IMR-90 (cell line): ENCODE results near the gene MED23. TPM values are rescaled to one million over a fixed set of nuclear protein-coding genes. Genes with fewer than 3 reads are reported as not detected.
A peak's percentile ranks its signal among the peaks of the same experiment; 100 is the strongest.

Experiments
- ATAC-seq: fragments of 200-7000 bp; cut with Tn5 transposase; 2 replicates; pipeline ENCODE4 v1.9.1; 2020; ENCODE audit warnings: low read depth, mild to moderate bottlenecking, moderate library complexity
- Bru-seq: library from RNA; stranded (reverse); fragments of 400-500 nt; gene quantifications from one replicate; lab custom pipeline; 2021; lab: Mats Ljungman, UMichigan
- BruChase-seq, 2 experiments: library from RNA; stranded (reverse); fragments of 400-500 nt; gene quantifications; one replicate each; lab custom pipeline; 2021; lab: Mats Ljungman, UMichigan
- BruUV-seq: library from RNA; stranded (reverse); fragments of 400-500 nt; replicated peaks from 2 replicates; lab custom pipeline; 2021; lab: Mats Ljungman, UMichigan
- CTCF ChIA-PET: fragments of 300-600 bp; formaldehyde crosslinking; extraction: SDS; loops from one replicate; lab custom pipeline; 2021; ENCODE audit warnings: antibody characterized with exemption; lab: Yijun Ruan, JAX
- POLR2A ChIA-PET: fragments of 300-600 bp; sonication (Branson Sonifier 250); formaldehyde crosslinking; loops from one replicate; lab custom pipeline; 2022; ENCODE audit warnings: antibody characterized with exemption; ENCODE audit not compliant: unreplicated experiment; lab: Charles Lee
- DNase-seq: peaks from one replicate; pipeline ENCODE4 v3.0.0; 2013
- H2AFZ ChIP-seq: replicated peaks from 2 replicates; pipeline ENCODE3; 2013; ENCODE audit warnings: low read length, mild to moderate bottlenecking; ENCODE audit not compliant: poor library complexity
- H2AK5ac ChIP-seq: 2 replicates; pipeline ENCODE4 v1.6.1; 2013; ENCODE audit warnings: low read depth, low read length, inconsistent platforms
- H2AK9ac ChIP-seq: replicated peaks from 2 replicates; pipeline ENCODE3; 2013; ENCODE audit warnings: mild to moderate bottlenecking, low read depth, low read length, moderate library complexity; ENCODE audit not compliant: poor library complexity
- H2BK120ac ChIP-seq: 2 replicates; pipeline ENCODE4 v1.6.1; 2013; ENCODE audit warnings: low read depth, low read length, inconsistent platforms
- H2BK15ac ChIP-seq: 3 replicates; pipeline ENCODE4 v1.6.1; 2013; ENCODE audit warnings: low read depth, low read length, inconsistent platforms
- H2BK20ac ChIP-seq: 2 replicates; pipeline ENCODE4 v1.6.1; 2013; ENCODE audit warnings: low read depth, mild to moderate bottlenecking, inconsistent platforms, low read length, moderate library complexity
- H2BK5ac ChIP-seq: 2 replicates; pipeline ENCODE4 v1.6.1; 2013; ENCODE audit warnings: mild to moderate bottlenecking, low read depth, low read length, inconsistent platforms; ENCODE audit not compliant: poor library complexity, severe bottlenecking
- H3K14ac ChIP-seq: replicated peaks from 2 replicates; pipeline ENCODE4 v1.6.1; 2013; ENCODE audit warnings: low read depth, low read length, inconsistent platforms
- H3K18ac ChIP-seq: 2 replicates; pipeline ENCODE4 v1.6.1; 2013; ENCODE audit warnings: low read depth, low read length, control low read depth
- H3K23ac ChIP-seq: 2 replicates; pipeline ENCODE4 v1.6.1; 2013; ENCODE audit warnings: low read depth, low read length, inconsistent platforms
- H3K27ac ChIP-seq: 2 replicates; pipeline ENCODE4 v1.5.1; 2013; ENCODE audit warnings: mild to moderate bottlenecking, control low read depth, low read length; ENCODE audit not compliant: insufficient read depth
- H3K27me3 ChIP-seq: 2 replicates; pipeline ENCODE4 v1.6.1; 2013; ENCODE audit warnings: low read length; ENCODE audit not compliant: control insufficient read depth, insufficient read depth
- H3K36me3 ChIP-seq: 2 replicates; pipeline ENCODE4 v1.6.1; 2013; ENCODE audit warnings: low read length, mixed read lengths; ENCODE audit not compliant: control insufficient read depth, insufficient read depth
- H3K4ac ChIP-seq: 2 replicates; pipeline ENCODE4 v1.6.1; 2013; ENCODE audit warnings: low read depth, low read length, inconsistent platforms
- H3K4me1 ChIP-seq: 2 replicates; pipeline ENCODE4 v1.6.1; 2013; ENCODE audit warnings: low read length, mixed read lengths; ENCODE audit not compliant: control insufficient read depth, insufficient read depth
- H3K4me2 ChIP-seq: 2 replicates; pipeline ENCODE4 v1.6.1; 2013; ENCODE audit warnings: low read depth, mild to moderate bottlenecking, control low read depth, low read length, moderate library complexity
- H3K4me3 ChIP-seq: 2 replicates; pipeline ENCODE4 v1.5.1; 2013; ENCODE audit warnings: low read depth, mild to moderate bottlenecking, control low read depth, low read length, moderate library complexity; ENCODE audit not compliant: insufficient read depth
- H3K56ac ChIP-seq: 2 replicates; pipeline ENCODE4 v1.6.1; 2013; ENCODE audit warnings: low read length, inconsistent platforms; ENCODE audit not compliant: insufficient read depth; ENCODE audit errors: extremely low read depth
- H3K79me1 ChIP-seq, 2 experiments: 2 replicates each; pipeline ENCODE4 v1.6.1; 2013; ENCODE audit warnings: low read length in 2 of 2, inconsistent platforms in 1 of 2, low read depth in 1 of 2
- H3K9ac ChIP-seq: 2 replicates; pipeline ENCODE4 v1.6.1; 2013; ENCODE audit warnings: low read depth, low read length, control low read depth
- H3K9me1 ChIP-seq: 2 replicates; pipeline ENCODE4 v1.6.1; 2013; ENCODE audit warnings: low read length, inconsistent platforms; ENCODE audit not compliant: insufficient read depth
- H3K9me3 ChIP-seq: 2 replicates; pipeline ENCODE4 v1.6.1; 2013; ENCODE audit warnings: low read length; ENCODE audit not compliant: control insufficient read depth, insufficient read depth
- H4K20me1 ChIP-seq: 2 replicates; pipeline ENCODE4 v1.6.1; 2013; ENCODE audit warnings: low read length, inconsistent platforms; ENCODE audit not compliant: insufficient read depth
- H4K5ac ChIP-seq: 2 replicates; pipeline ENCODE4 v1.6.1; 2013; ENCODE audit warnings: mild to moderate bottlenecking, low read depth, low read length, control low read depth
- H4K8ac ChIP-seq, 2 experiments: 2 replicates each; pipeline ENCODE4 v1.6.1; 2013; ENCODE audit warnings: low read depth in 2 of 2, low read length in 2 of 2, control low read depth in 1 of 2, inconsistent platforms in 1 of 2
- H4K91ac ChIP-seq: 2 replicates; pipeline ENCODE4 v1.6.1; 2013; ENCODE audit warnings: low read depth, low read length, inconsistent platforms; ENCODE audit not compliant: insufficient read depth
- FOS ChIP-seq: fragments of 150-350 bp; IDR thresholded peaks from 2 replicates; pipeline ENCODE4 v1.6.1; 2016; ENCODE audit warnings: low read depth, low read length
- MAFK ChIP-seq: IDR thresholded peaks from 2 replicates; pipeline ENCODE4 v1.6.1; 2012; ENCODE audit warnings: low read depth, low read length, improper control_type of control experiment
- MAZ ChIP-seq: IDR thresholded peaks from 2 replicates; pipeline ENCODE4 v1.6.1; 2012; ENCODE audit warnings: low read depth, mild to moderate bottlenecking, low read length, improper control_type of control experiment, moderate library complexity, borderline replicate concordance
- NFE2L2 ChIP-seq: fragments of 150-350 bp; IDR thresholded peaks from 2 replicates; pipeline ENCODE4 v1.6.1; 2016; ENCODE audit warnings: low read depth, mild to moderate bottlenecking, low read length
- POLR2A ChIP-seq: IDR thresholded peaks from 2 replicates; pipeline ENCODE4 v1.6.1; 2012; ENCODE audit warnings: mild to moderate bottlenecking, low read depth, low read length
- RAD21 ChIP-seq: IDR thresholded peaks from 2 replicates; pipeline ENCODE4 v1.6.1; 2012; ENCODE audit warnings: low read length, improper control_type of control experiment
- WGBS, 2 experiments: methylation state at CpG; one replicate each; pipeline versions ENCODE4 v1.1.5 to v1.1.7; 2013; ENCODE audit warnings: missing lambda C conversion rate in 2 of 2; ENCODE audit not compliant: insufficient read length in 1 of 2; ENCODE audit errors: extremely low coverage in 2 of 2; 5-methylcytosine and 5-hydroxymethylcytosine counted together
- dilution Hi-C: fragments of 300-500 bp; cut with HindIII; formaldehyde crosslinking; loops from one replicate; pipeline ENCODE4 v1.14.3; 2018; ENCODE audit warnings: low sequenced_read_pairs; ENCODE audit not compliant: unreplicated experiment
- in situ Hi-C: fragments of 300-500 bp; cut with MboI; formaldehyde crosslinking; loops from 3 replicates; pipeline ENCODE4 v1.14.3; 2019; ENCODE audit warnings: low sequenced_read_pairs, inconsistent platforms, mixed read lengths
- intact Hi-C: fragments of 100-400 bp; cut with micrococcal nuclease; formaldehyde crosslinking; loops from 2 replicates; pipeline ENCODE4 v1.10.0; 2022
- long read RNA-seq: library from polyadenylated mRNA; unstranded; transcript quantifications from one replicate; pipeline ENCODE4 v2.0.0, GENCODE V29; 2021; ENCODE audit not compliant: unreplicated experiment
- polyA plus RNA-seq, 3 experiments: library from polyadenylated mRNA; depleted of rRNA; stranded (reverse); fragments of >200 nt; gene quantifications; 2 replicates each; pipeline ENCODE4 v1.2.3, GENCODE V29; 2012; ENCODE audit warnings: low replicate concordance in 1 of 3
- total RNA-seq: library from RNA; depleted of rRNA; stranded (reverse); fragments of >200 nt; gene quantifications from 2 replicates; pipeline ENCODE4 v1.2.3, GENCODE V29; 2012; rRNA removed
- TF ChIP-seq, protein P1 (sequence below): fragments of 150-350 bp; IDR thresholded peaks from 2 replicates; pipeline ENCODE4 v1.6.1; 2016; ENCODE audit warnings: low read depth, mild to moderate bottlenecking, low read length, moderate library complexity, borderline replicate concordance

The MED23 gene, protein sequence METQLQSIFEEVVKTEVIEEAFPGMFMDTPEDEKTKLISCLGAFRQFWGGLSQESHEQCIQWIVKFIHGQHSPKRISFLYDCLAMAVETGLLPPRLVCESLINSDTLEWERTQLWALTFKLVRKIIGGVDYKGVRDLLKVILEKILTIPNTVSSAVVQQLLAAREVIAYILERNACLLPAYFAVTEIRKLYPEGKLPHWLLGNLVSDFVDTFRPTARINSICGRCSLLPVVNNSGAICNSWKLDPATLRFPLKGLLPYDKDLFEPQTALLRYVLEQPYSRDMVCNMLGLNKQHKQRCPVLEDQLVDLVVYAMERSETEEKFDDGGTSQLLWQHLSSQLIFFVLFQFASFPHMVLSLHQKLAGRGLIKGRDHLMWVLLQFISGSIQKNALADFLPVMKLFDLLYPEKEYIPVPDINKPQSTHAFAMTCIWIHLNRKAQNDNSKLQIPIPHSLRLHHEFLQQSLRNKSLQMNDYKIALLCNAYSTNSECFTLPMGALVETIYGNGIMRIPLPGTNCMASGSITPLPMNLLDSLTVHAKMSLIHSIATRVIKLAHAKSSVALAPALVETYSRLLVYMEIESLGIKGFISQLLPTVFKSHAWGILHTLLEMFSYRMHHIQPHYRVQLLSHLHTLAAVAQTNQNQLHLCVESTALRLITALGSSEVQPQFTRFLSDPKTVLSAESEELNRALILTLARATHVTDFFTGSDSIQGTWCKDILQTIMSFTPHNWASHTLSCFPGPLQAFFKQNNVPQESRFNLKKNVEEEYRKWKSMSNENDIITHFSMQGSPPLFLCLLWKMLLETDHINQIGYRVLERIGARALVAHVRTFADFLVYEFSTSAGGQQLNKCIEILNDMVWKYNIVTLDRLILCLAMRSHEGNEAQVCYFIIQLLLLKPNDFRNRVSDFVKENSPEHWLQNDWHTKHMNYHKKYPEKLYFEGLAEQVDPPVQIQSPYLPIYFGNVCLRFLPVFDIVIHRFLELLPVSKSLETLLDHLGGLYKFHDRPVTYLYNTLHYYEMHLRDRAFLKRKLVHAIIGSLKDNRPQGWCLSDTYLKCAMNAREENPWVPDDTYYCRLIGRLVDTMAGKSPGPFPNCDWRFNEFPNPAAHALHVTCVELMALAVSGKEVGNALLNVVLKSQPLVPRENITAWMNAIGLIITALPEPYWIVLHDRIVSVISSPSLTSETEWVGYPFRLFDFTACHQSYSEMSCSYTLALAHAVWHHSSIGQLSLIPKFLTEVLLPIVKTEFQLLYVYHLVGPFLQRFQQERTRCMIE (N-terminal part only)
- total RNA-seq, result 38.3 and 40.7 TPM in 2 replicates
- polyA plus RNA-seq (2012; rRNA removed), result 13.0 and 16.0 TPM in 2 replicates
- 2.7 and 3.1 TPM in 2 replicates for polyA plus RNA-seq (2012; cell fraction: cytosol; rRNA removed)
- 9.6 and 68.2 TPM in 2 replicates for polyA plus RNA-seq (2012; cell fraction: nucleus; rRNA removed; ENCODE audit: low replicate concordance)
- percentile 81 among the genes with signal in this experiment for Bru-seq, nascent RNA
- BruChase-seq, experiment 1, labeled RNA remaining after a 6-hour chase, result percentile 68 among the genes with signal in this experiment
- percentile 82 among the genes with signal in this experiment for BruChase-seq, experiment 2, labeled RNA remaining after a 2-hour chase
- long read RNA-seq, full-length matches to known transcripts, result 10 of 22 reads
- long read RNA-seq, partial matches to known transcripts, result 9 of 22 reads
- long read RNA-seq, other reads (novel, unspliced or antisense), result 3 of 22 reads

DNA sequence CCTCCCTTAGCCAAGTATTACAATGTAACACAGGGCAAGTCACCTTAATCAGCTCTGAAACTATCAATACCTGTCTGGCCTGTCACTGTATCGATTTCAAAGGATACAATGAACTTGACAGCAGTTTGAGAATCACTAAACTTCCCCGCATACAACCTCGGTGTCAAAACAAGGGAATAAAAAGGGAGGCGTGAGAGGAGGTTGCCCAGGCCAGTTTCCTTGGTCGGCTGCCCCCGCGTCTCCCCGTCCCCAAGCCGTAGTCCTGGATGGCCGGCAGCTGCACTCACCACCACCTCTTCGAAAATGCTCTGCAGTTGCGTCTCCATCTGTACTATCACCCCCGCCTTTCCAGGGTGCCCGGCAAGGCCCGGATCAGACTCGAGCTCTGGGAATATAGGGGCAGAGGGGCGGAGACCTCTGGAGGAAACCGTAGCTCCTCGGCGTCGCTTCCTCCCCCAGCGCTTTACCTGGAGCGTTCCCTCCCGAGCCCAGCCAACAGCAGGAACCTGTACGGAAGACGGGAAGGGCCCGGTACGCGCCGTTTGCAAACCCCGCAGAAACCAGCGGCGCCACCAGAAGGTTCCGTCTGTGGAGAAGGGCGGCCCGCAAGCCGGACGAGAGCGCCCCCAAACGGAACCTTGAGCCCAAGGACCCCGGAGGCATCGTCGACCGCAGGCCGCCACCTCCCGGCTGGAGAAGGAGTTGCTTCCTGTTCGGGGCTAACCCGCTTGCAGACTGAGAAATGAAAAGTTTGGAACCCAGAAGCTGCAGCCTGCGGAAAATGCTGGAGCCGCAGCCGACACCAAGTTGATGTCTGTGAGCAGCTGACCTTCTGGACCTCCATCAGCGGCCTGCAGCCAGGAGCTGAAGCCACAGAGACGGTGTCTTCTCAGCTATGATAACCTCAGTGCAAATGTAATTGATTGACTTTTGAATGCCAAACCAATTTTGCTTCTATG, at the start of gene MED23:
Gene MED23 (minus strand): TSS at position 519 of the 959 bp plus-strand sequence. CDS start 193 bp downstream, at position 326.
- Histone ChIP-seq H3K4me2 (peak within 1 kb of the TSS; percentile 90), H4K20me1 (no peaks in the 10 kb centered on the region), H3K9me1 (no peaks in the 10 kb centered on the region; the same call in 1 of the 2 replicates), H2BK15ac (0 out of 3 replicates have a peak within 1 kb of the TSS, but pooled peaks have one; percentile 15), H3K9ac (peak within 1 kb of the TSS; percentile 76), H2AFZ (peak within 1 kb of the TSS; percentile 98), H4K8ac (peak within 1 kb of the TSS; percentile 90 to 93), H2AK5ac (0 out of 2 replicates have a peak within 1 kb of the TSS, but pooled peaks have one; percentile 20), H4K5ac (peak within 1 kb of the TSS; percentile 60), H3K36me3 (peaks cover 5% of the 10 kb centered on the region), H3K27ac (peak within 1 kb of the TSS; percentile 62), H3K18ac (peak within 1 kb of the TSS; percentile 15; the same call in 1 of the 2 replicates), H2BK120ac (peak within 1 kb of the TSS; percentile 21; the same call in 1 of the 2 replicates), H3K4me3 (peak within 1 kb of the TSS; percentile 82), H4K91ac (no peak within 1 kb of the TSS; the same call in 1 of the 2 replicates), H2AK9ac (peak within 1 kb of the TSS; percentile 92), H2BK20ac (no peak within 1 kb of the TSS), H3K4ac (peak within 1 kb of the TSS; percentile 53), H2BK5ac (peak within 1 kb of the TSS; percentile 57), H3K9me3 (no peaks in the 10 kb centered on the region), H3K4me1 (no peaks in the 10 kb centered on the region), H3K14ac (peak within 1 kb of the TSS; percentile 90), H3K56ac (peak within 1 kb of the TSS; percentile 94), H3K23ac (peak within 1 kb of the TSS; percentile 92), H3K27me3 (peaks cover 2% of the 10 kb centered on the region; the same call in 1 of the 2 replicates), H3K79me1 (peaks cover 6 to 19% of the 10 kb centered on the region in 2 experiments; a peak in 3 of 4 replicates)
- CTCF ChIA-PET, result interaction anchor here (0.6 to 2.8 kb wide), 15 partner anchors 9 to 1985 kb away, joined by 3 to 23 read pairs (median 4); partner anchors contain the start of gene ENPP3
- dilution Hi-C loops, result no loop called here
- ATAC-seq, result peak; percentile 99
- intact Hi-C loops, result loop anchor here (1.0 kb wide), 1 partner anchor 109 kb away; no protein-coding TSS in a partner anchor
- TSS peak; percentile 62 for BruUV-seq
- in situ Hi-C loops, result no loop called here
- peak; percentile 92 for DNase-seq
- POLR2A ChIA-PET, result interaction anchor here (0.7 kb wide), 1 partner anchor 706 kb away, joined by 3 read pairs; no protein-coding TSS in a partner anchor
- 0% methylated on average over 22 of the region's 53 CpGs; no CpG with 5 or more reads in 1 of the 2 experiments for WGBS, 2 experiments
- 0 out of 2 replicates have a peak, but pooled peaks have one; percentile 5 for TF ChIP-seq MAFK
- TF ChIP-seq NFE2L2, result 0 out of 2 replicates have a peak, but pooled peaks have one; percentile 24
- TF ChIP-seq POLR2A, result peak; percentile 70; the same call in 1 of the 2 replicates
- TF ChIP-seq, protein P1, sequence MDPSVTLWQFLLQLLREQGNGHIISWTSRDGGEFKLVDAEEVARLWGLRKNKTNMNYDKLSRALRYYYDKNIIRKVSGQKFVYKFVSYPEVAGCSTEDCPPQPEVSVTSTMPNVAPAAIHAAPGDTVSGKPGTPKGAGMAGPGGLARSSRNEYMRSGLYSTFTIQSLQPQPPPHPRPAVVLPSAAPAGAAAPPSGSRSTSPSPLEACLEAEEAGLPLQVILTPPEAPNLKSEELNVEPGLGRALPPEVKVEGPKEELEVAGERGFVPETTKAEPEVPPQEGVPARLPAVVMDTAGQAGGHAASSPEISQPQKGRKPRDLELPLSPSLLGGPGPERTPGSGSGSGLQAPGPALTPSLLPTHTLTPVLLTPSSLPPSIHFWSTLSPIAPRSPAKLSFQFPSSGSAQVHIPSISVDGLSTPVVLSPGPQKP, result no peak
- TF ChIP-seq RAD21, result peak; percentile 74
- peak; percentile 90 for TF ChIP-seq MAZ
- TF ChIP-seq FOS, result peak; percentile 19; the same call in 1 of the 2 replicates
